Activated naive CD4-positive, alpha-beta T cell treated with anti-CD3 and anti-CD28 coated beads, Interleukin-2, amount 50 U/mL, for 16 hours (primary cell): ENCODE measurements around the gene KDM7A.
"Not testable (repeated sequence)": the region's sequence is repeated elsewhere in the genome, so short reads cannot be mapped to it uniquely, and the experiment has no call there.

Experiments
- DNase-seq: peaks from one replicate; pipeline ENCODE4 v3.0.0-alpha.2; 2020

The KDM7A gene, protein sequence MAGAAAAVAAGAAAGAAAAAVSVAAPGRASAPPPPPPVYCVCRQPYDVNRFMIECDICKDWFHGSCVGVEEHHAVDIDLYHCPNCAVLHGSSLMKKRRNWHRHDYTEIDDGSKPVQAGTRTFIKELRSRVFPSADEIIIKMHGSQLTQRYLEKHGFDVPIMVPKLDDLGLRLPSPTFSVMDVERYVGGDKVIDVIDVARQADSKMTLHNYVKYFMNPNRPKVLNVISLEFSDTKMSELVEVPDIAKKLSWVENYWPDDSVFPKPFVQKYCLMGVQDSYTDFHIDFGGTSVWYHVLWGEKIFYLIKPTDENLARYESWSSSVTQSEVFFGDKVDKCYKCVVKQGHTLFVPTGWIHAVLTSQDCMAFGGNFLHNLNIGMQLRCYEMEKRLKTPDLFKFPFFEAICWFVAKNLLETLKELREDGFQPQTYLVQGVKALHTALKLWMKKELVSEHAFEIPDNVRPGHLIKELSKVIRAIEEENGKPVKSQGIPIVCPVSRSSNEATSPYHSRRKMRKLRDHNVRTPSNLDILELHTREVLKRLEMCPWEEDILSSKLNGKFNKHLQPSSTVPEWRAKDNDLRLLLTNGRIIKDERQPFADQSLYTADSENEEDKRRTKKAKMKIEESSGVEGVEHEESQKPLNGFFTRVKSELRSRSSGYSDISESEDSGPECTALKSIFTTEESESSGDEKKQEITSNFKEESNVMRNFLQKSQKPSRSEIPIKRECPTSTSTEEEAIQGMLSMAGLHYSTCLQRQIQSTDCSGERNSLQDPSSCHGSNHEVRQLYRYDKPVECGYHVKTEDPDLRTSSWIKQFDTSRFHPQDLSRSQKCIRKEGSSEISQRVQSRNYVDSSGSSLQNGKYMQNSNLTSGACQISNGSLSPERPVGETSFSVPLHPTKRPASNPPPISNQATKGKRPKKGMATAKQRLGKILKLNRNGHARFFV

GRCh38 chr7:140176811-140177702, at the start of gene KDM7A:
Gene KDM7A, minus strand, starts transcription at chr7:140176983. Its CDS starts 46 bp downstream, at chr7:140176937.
- DNase-seq = peak; percentile 95

DNA sequence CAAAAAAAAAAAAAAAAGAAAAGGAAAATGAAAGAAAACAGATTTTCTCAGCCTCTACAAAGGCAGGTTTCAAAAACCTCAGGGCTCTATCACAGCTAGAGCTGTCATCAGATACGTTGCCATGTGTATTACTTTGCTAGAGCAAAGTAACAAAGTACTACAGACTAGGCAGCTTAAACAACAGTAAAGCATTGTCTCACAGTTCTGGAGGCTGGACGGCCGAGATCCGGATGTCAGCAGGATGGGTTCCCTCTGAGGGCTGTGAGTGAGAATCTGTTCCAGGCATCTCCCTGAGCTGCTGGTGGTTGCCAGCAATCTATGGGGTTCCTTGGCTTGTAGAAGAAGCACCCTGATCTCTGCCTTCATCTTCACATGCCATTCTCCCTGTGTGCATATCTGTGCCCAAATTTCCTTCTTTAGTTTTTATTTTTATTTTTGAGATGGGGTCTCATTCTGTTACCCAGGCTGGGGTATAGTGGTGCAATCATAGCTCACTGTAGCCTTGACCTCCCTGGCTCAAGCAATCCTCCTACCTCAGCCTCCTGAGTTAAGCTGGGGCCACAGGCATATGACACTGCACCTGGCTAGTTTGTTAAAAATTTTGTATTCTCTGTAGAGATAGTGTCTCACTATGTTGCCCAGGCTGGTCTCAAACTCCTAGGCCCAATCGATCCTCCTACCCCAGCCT, 48.9 kb upstream of the KDM7A start:
- no peak for DNase-seq

GRCh38 chr7:140223515-140224221, 46.9 kb upstream of the KDM7A start:
- no peak for DNase-seq

- no peak for DNase-seq
Measured at GRCh38 chr7:140222814-140223213, 46.0 kb upstream of the KDM7A start.

GRCh38 chr7:140219672-140220524, 43.1 kb upstream of the KDM7A start:
- DNase-seq = no peak

DNA sequence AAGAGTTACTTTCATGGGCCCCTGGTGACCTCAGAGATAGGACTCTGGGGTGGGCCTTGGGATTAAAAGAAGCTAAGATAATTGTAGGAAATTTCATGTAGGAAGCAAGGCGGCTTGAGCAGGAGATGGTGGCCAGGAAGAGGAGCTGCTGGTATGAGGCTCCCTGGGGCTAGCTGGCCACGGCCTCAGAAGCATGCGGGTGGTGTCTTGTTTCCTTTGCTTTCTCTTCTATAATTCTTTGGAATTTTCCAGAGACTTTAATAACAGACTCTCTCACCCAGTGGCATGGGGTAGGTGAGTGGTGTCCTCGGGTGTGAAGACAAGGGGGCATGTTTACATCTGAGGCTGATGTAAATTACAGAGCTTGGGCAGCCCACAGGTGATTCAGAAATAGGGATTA, 41.9 kb upstream of the KDM7A start:
- DNase-seq = no peak

GRCh38 chr7:140217750-140218501, 41.1 kb upstream of the KDM7A start:
- DNase-seq = no peak

GRCh38 chr7:140215281-140215680, 38.5 kb upstream of the KDM7A start:
- no peak for DNase-seq

- DNase-seq = no peak
Measured at GRCh38 chr7:140214075-140214684, 37.4 kb upstream of the KDM7A start.

DNA sequence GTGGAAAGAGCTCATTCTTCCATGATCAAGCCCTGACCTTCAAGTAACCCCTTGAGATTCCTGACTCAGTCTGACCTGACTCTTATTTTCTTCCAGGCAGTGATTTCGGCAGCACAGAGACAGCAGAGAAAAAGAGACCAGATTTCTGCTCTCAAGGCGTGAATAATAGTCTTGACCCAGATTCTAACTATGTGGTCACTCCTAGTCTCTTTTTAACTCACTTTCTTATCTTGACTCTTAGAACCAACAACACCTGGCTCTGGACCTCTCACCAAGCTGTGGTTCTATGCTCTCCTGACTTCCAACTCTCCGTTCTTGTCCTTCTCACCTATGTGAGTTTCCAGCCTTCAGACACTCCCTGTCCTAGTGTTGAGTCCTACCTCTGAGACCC, 36.9 kb upstream of the KDM7A start:
- DNase-seq = no peak

- peak; percentile 30 for DNase-seq
Measured at GRCh38 chr7:140212100-140212881, 35.5 kb upstream of the KDM7A start.

DNA sequence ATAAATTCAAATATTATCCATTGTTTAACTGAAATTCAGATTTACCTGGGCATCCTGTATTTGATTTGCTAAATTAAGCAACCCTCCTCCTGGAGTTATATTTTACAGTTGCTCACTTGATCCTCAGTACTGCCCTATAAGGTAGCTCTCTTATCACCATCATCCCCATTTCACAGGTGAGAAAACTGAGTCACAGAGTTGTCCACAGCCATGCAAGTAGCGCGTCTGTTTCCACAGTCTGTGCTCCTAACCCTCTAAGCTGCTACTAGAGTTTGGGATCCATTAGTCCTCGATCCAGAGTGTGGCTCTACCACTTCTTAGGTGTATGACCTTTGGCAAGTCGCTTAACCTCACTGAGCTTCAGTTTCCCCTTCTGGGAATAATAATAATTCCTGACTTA, 34.9 kb upstream of the KDM7A start:
- DNase-seq = no peak

GRCh38 chr7:140209866-140210609, 33.3 kb upstream of the KDM7A start:
- peak; percentile 58 for DNase-seq

DNA sequence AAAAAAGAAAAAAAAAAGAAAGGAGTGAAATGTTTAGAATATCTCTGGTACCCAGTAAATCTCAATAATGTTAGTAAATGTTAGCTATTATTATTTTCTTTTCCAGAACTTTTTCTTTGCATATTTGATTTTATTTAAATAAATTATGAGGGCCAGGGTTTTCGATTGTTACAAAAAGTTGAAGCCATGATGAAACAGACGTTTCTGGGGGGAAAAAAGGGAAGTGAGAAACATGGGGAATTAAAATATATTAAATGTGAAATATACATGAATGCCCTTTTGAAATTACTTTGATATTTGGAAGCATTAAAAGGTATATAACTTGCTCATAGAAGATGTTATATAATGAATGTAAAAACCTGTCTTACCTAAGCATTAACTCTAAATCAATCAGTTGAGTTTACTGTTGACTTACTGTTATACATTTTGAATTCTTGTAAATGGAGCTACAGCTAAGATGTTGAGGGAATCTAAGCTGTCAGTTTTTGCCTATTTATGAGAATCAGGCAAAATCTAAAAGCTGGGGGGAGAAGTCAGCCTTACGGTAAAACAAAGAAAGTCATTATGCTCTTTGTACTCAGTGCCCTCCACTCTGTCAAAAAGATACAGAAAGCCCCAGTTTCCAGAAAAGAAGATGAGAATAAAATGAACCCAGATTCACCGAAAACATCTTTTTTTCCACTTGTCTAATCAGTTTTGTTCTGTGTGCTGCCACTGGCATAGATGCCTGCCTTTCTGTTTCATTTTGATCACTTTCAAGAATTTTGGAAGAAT, 30.0 kb upstream of the KDM7A start:
- no peak for DNase-seq

GRCh38 chr7:140205600-140205999, 28.8 kb upstream of the KDM7A start:
- DNase-seq = no peak

DNA sequence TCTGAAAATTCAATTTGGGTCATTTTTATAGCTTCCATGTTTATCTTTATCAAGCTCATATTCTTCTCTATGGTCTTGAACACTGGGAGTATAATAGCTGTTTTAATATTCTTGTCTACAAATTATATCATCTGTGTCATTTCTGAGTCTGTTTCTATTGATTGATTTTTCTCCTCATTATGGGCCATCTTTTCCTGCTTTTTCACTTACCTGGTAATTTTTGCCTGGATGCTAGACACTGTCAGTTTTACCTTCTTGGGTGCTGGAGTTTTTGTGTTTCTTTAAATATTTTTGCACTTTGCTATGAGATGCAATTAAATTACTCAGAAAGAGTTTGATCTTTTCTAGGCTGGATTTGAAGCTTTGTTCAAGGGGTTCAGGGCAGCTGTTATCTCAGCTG, 26.8 kb upstream of the KDM7A start:
- no peak for DNase-seq

DNA sequence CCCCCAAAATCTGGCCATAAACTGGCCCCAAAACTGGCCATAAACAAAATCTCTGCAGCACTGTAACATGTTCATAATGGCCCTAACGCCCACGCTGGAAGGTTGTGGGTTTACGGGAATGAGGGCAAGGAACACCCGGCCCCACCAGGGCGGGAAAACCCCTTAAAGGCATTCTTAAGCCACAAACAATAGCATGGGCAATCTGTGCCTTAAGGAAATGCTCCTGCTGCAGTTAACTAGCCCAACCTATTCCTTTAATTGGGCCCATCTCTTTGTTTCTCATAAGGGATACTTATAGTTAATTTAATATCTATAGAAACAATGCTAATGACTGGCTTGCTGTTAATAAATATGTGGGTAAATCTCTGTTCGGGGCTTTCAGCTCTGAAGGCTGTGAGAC, 26.2 kb upstream of the KDM7A start:
- DNase-seq = not testable (repeated sequence)
